UCSD-AML1 (cell line): ENCODE data around the gene GALNT18.

Experiments
- DNase-seq: peaks from one replicate; lab custom pipeline; 2025; ENCODE audit not compliant: unreplicated experiment; lab: John Stamatoyannopoulos, UW

The GALNT18 gene

GRCh38 chr11:11501546-11502262 lies 120.1 kb downstream of the GALNT18 start:
- no peak for DNase-seq

- no peak for DNase-seq
Measured at GRCh38 chr11:11500744-11501487, 120.9 kb downstream of the GALNT18 start.

- DNase-seq = no peak
Measured at GRCh38 chr11:11499300-11499699, 122.5 kb downstream of the GALNT18 start.

GRCh38 chr11:11498195-11498594 lies 123.6 kb downstream of the GALNT18 start:
- DNase-seq = no peak

DNA sequence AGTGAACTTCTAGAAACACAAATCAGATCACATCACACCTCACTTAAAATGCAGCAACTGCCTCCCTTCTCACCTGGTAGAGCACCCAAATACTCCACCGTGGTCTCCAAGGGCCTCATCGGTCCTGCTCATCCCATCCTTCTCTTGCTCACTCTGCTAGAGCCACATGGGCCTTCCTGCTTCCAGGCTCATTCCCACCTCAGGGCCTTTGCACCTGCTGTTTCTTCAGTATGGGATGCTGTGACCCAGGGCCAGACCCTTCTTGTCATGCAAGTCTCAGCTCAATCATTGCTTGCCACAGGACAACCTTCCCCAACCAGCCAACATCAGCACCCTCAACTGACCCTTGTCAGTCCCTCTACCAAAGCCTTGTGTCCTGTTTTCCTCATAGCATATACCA lies 124.9 kb downstream of the GALNT18 start:
- no peak for DNase-seq

DNA sequence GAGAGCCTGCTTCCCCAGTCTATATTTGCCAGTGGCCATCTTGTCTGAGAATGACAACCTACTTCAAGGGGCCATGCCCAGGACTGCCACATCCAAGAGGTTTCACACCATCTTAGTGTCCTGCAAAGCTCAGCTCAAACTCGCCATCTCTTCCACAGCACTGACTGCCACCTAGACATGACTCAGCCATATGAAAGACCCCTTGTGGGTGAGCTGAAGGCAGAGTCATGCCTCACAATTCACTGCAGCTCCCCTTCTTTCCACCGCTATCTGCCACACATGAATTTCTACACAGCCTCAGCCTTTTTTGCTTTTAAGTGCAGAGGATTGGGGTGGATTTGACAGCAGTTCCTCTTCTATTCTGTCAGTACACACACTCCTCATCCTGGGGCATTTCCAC lies 127.5 kb downstream of the GALNT18 start:
- no peak for DNase-seq

DNA sequence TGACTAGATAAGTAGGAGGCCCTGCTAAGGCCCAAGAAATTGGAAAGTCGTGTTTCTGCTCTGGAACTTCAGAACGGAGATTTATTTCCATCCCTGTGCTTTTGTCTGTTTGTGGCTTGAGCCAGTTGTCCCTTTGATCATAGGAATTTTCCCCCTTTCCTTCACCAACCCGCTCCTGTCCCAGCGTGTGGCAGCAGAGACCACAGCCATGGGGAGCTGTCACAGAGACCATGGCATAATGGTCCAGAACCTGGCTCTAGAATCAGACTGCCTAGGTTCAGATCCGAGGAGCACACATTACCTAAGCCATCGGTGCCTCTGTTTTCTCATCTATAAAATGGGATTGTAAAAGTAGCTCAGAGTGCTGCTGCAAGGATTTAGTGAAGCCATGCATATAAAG lies 128.1 kb downstream of the GALNT18 start:
- DNase-seq = no peak

- no peak for DNase-seq
Measured at GRCh38 chr11:11491589-11491988, 130.2 kb downstream of the GALNT18 start.

- DNase-seq = no peak
Measured at GRCh38 chr11:11491014-11491413, 130.8 kb downstream of the GALNT18 start.

GRCh38 chr11:11486423-11486822 lies 135.4 kb downstream of the GALNT18 start:
- no peak for DNase-seq

GRCh38 chr11:11486002-11486401 lies 135.8 kb downstream of the GALNT18 start:
- DNase-seq = no peak

GRCh38 chr11:11483627-11484026 lies 138.2 kb downstream of the GALNT18 start:
- no peak for DNase-seq

- no peak for DNase-seq
Measured at GRCh38 chr11:11482730-11483129, 139.1 kb downstream of the GALNT18 start.

DNA sequence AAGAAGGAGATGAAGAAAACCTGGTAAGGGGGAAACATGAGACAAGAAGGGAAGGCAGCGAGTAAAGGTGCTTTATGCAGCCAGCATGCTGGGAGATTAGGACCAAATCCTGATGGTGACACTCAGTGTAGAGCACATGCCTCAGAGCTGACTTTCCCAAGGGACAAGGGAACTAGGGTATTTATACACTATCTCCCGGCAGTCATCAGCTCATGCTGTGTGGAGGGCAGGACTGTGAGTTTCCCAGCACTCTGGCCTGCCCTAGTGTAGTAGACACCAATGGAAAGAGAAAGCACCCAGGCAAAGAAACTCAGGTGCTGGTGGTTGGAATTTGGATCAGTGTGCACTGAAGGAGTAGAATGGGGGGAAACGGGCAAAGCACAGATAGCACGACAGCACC lies 140.4 kb downstream of the GALNT18 start:
- DNase-seq = no peak

GRCh38 chr11:11480971-11481370 lies 140.8 kb downstream of the GALNT18 start:
- DNase-seq = no peak

DNA sequence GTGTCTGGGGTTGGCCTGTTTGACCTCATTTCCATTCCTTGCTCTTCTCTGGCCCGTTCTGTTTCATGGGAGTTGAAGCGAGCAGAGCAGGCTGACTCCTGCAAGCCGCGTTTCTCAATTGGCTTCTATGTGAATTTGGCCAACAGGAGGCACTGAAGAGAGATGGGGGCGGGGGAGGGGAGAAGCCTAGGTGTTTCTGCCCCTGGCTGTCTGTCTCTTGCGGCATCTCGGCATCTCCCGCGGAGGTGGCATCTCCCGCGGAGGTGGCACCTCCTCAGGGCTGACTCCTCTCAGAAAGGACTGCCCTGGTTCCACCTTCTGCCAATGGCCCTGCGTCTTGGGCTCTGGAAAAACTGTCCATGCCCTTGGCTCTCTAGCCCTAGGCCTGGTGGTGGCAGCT lies 143.1 kb downstream of the GALNT18 start:
- DNase-seq = no peak

DNA sequence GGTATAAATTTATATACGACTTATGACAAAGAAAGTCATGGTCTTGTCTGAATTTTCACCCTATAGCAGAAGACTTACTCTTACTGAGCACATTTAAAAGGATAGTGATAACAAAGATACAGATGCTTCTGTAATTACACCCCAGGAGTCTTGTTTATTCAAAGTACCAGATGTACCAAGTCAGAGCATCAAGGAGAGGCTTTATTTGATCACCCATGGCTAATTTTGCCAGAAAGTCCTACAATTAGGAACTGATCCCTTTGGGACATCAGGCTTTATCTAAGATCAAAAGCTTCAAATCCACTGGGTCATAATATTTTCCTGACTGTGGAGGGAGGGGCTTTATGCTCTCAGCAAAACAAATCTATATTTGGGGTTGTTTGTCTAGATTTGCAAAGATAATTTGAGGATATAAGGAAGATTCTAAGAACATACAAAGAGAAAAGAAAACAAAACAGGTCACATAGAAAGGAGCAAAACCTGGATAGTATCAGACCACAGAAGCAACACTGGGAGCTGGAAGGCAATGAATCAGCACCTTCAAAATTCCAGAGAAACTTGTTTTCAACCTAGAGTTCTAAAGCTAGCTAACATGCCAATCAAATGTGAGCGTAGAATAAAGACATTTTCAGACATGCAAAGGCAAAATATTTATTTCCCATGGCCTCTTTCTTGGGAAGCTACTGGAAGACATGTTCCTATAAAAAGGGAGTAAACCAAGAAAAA lies 143.9 kb downstream of the GALNT18 start:
- no peak for DNase-seq

- DNase-seq = no peak
Measured at GRCh38 chr11:11476971-11477645, 144.7 kb downstream of the GALNT18 start.

DNA sequence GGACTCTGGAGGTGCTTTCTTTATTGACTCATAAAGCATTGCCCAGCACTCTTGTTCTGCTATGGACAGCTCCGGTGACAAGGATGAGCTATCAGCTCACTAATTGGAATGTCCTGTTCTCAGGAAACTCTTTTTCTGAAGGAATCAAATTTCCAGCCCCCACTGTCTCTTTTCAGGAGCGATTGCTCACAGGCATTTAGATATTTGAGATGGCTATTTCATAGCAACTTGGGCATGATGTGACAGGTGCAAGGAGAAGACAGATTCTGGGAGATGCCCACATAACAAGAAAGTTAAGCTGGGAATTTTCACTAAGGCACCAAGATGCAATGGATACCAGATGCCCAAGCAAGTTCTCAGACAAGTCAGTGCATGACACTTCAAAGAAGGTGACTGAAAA lies 145.3 kb downstream of the GALNT18 start:
- DNase-seq = no peak

GRCh38 chr11:11472106-11472505 lies 149.7 kb downstream of the GALNT18 start:
- DNase-seq = no peak

- no peak for DNase-seq
Measured at GRCh38 chr11:11471201-11471600, 150.6 kb downstream of the GALNT18 start.
